ENCODE results near the gene SOD2. TPM values are rescaled to one million over a fixed set of nuclear protein-coding genes. Genes with fewer than 3 reads are reported as not detected.

The SOD2 gene
- total and polyA plus RNA-seq, 12 donors = 129 to 3,032 (median 386) TPM

GRCh38 chr6:159689001-159689400 lies 4.0 kb downstream of the SOD2 start:
- peak in 2 of 7 donors; percentile 42 to 44 for DNase-seq
- Histone ChIP-seq H3K4me1 (replicated peaks in 1 of 2) (peaks cover 27 to 46% of the 10 kb centered on the region in 2 donors), H3K27ac (peak overlapping the region in 1 of 5 donors; percentile 23), H3K36me3 (replicated peaks in 1 of 2) (peaks cover 3 to 62% of the 10 kb centered on the region in 2 donors), H3K9me3 (replicated peaks in 1 of 3) (no peaks in the 10 kb centered on the region), H3K27me3 (no peaks in the 10 kb centered on the region), H3K4me3 (peak overlapping the region in 1 of 4 donors; percentile 30)
- WGBS, 4 donors = 66 to 80% (median 74%) methylated on average over 6 of the region's 6 CpGs
- TF ChIP-seq CTCF (IDR thresholded peaks at IDR 0.05) (no peak), POLR2A (IDR thresholded peaks at IDR 0.05) (no peak)
- intact Hi-C loops (cut with DNase I) = loop anchor here in 1 of 2 donors (10.0 kb wide), 2 partner anchors 96 to 246 kb away; partner anchors contain the start of gene TCP1

GRCh38 chr6:159688266-159688905 lies 4.7 kb downstream of the SOD2 start:
- intact Hi-C loops (cut with DNase I) = loop anchor here in 1 of 2 donors (10.0 kb wide), 2 partner anchors 96 to 246 kb away; partner anchors contain the start of gene TCP1
- no peaks in the 10 kb centered on the region for H3K27me3 ChIP-seq
- WGBS, 4 donors = 67 to 80% (median 72%) methylated on average over 5 of the region's 5 CpGs

GRCh38 chr6:159687341-159687740 lies 5.7 kb downstream of the SOD2 start:
- no peak for DNase-seq
- intact Hi-C loops (cut with DNase I) = loop anchor here in 1 of 2 donors (10.0 kb wide), 2 partner anchors 97 to 247 kb away; partner anchors contain the start of gene TCP1
- WGBS, 4 donors = 93 to 95% (median 94%) methylated on average over 9 of the region's 9 CpGs
- Histone ChIP-seq H3K9me3 (replicated peaks in 1 of 3) (no peaks in the 10 kb centered on the region), H3K4me3 (no peak overlapping the region), H3K4me1 (replicated peaks in 1 of 2) (peaks cover 24 to 43% of the 10 kb centered on the region in 2 donors), H3K27me3 (no peaks in the 10 kb centered on the region), H3K27ac (no peak overlapping the region), H3K36me3 (replicated peaks in 1 of 2) (peaks cover 3 to 76% of the 10 kb centered on the region in 2 donors)
- peak in 1 of 6 experiments; percentile 13 for TF ChIP-seq CTCF (IDR thresholded peaks at IDR 0.05)
- no peak for TF ChIP-seq POLR2A (IDR thresholded peaks at IDR 0.05)

More at GRCh38 chr6:159688266-159688905, 4.7 kb downstream of the SOD2 start:
- TF ChIP-seq POLR2A (IDR thresholded peaks at IDR 0.05) (no peak), CTCF (IDR thresholded peaks at IDR 0.05) (no peak)
- Histone ChIP-seq H3K4me1 (replicated peaks in 1 of 2) (peaks cover 24 to 43% of the 10 kb centered on the region in 2 donors), H3K36me3 (replicated peaks in 1 of 2) (peaks cover 3 to 68% of the 10 kb centered on the region in 2 donors), H3K4me3 (peak overlapping the region in 1 of 4 donors; percentile 30), H3K9me3 (replicated peaks in 1 of 3) (no peaks in the 10 kb centered on the region), H3K27ac (no peak overlapping the region)
- no peak for DNase-seq

- Histone ChIP-seq H3K27me3 (no peaks in the 10 kb centered on the region), H3K27ac (no peak overlapping the region), H3K36me3 (replicated peaks in 1 of 2) (peaks cover 3 to 82% of the 10 kb centered on the region in 2 donors), H3K4me3 (no peak overlapping the region), H3K4me1 (replicated peaks in 1 of 2) (peaks cover 18 to 37% of the 10 kb centered on the region in 2 donors), H3K9me3 (replicated peaks in 1 of 3) (no peaks in the 10 kb centered on the region)
- WGBS, 4 donors = 69 to 87% (median 74%) methylated on average over 3 of the region's 3 CpGs
- DNase-seq = no peak
- intact Hi-C loops (cut with DNase I) = loop anchor here in 1 of 2 donors (10.0 kb wide), 2 partner anchors 98 to 248 kb away; partner anchors contain the start of gene TCP1
- TF ChIP-seq CTCF (IDR thresholded peaks at IDR 0.05) (no peak), POLR2A (IDR thresholded peaks at IDR 0.05) (no peak)
These were observed 6.3 kb downstream of the SOD2 start for GRCh38 chr6:159686703-159687102.
